NCI-H69 (cell line): Measurements from ENCODE around the gene TSHZ1.
A peak's percentile ranks its signal among the peaks of the same experiment; 100 is the strongest.

Experiments used
- DNase-seq: peaks from one replicate; lab custom pipeline; 2025; lab: John Stamatoyannopoulos, UW

The TSHZ1 gene

GRCh38 chr18:75208836-75209128 is 1.8 kb upstream of the TSHZ1 start:
- no peak for DNase-seq

GRCh38 chr18:75209129-75209950 is 1.3 kb upstream of the TSHZ1 start, which contains the start of gene PTGR3:
TSS of gene PTGR3 (minus strand) at chr18:75209139. CDS start at chr18:75209058, 81 bp downstream.
- DNase-seq: peak; percentile 99

- peak; percentile 87 for DNase-seq
Measured at GRCh38 chr18:75209951-75210258, 692 bp upstream of the TSHZ1 start.

GRCh38 chr18:75211002-75211621 is 515 bp downstream of the TSHZ1 start:
- DNase-seq: peak; percentile 82

GRCh38 chr18:75211626-75211952 is 992 bp downstream of the TSHZ1 start:
- DNase-seq: peak; percentile 88

- DNase-seq: peak; percentile 90
Measured at GRCh38 chr18:75211953-75212750, 1.6 kb downstream of the TSHZ1 start.

- DNase-seq: peak; percentile 90
Measured at GRCh38 chr18:75212751-75213090, 2.1 kb downstream of the TSHZ1 start.

GRCh38 chr18:75213611-75214331 is 3.2 kb downstream of the TSHZ1 start:
- DNase-seq: peak; percentile 97

GRCh38 chr18:75214332-75214690 is 3.7 kb downstream of the TSHZ1 start:
- DNase-seq: peak; percentile 74

- DNase-seq: peak; percentile 91
Measured at GRCh38 chr18:75214766-75215510, 4.3 kb downstream of the TSHZ1 start.

- DNase-seq: peak; percentile 93
Measured at GRCh38 chr18:75215663-75216062, 5.1 kb downstream of the TSHZ1 start.

GRCh38 chr18:75216212-75216910 is 5.8 kb downstream of the TSHZ1 start:
- DNase-seq: peak; percentile 68

GRCh38 chr18:75216911-75217689 is 6.5 kb downstream of the TSHZ1 start:
- DNase-seq: peak; percentile 61

GRCh38 chr18:75218065-75218923 is 7.7 kb downstream of the TSHZ1 start:
- peak; percentile 90 for DNase-seq

GRCh38 chr18:75219745-75220375 is 9.3 kb downstream of the TSHZ1 start:
- peak; percentile 58 for DNase-seq

GRCh38 chr18:75220551-75221355 is 10.2 kb downstream of the TSHZ1 start:
- DNase-seq: peak; percentile 72

GRCh38 chr18:75221397-75221796 is 10.8 kb downstream of the TSHZ1 start:
- DNase-seq: peak; percentile 58

GRCh38 chr18:75221897-75222296 is 11.3 kb downstream of the TSHZ1 start:
- DNase-seq: peak; percentile 84
